Measurements from ENCODE around the gene FRMPD1. TPM values are rescaled to one million over a fixed set of nuclear protein-coding genes. Genes with fewer than 3 reads are reported as not detected.

FRMPD1 gene
- total RNA-seq, 1 donor = not detected

GRCh38 chr9:37706290-37706689 lies 55.5 kb downstream of the FRMPD1 start:
- TF ChIP-seq, protein P1, sequence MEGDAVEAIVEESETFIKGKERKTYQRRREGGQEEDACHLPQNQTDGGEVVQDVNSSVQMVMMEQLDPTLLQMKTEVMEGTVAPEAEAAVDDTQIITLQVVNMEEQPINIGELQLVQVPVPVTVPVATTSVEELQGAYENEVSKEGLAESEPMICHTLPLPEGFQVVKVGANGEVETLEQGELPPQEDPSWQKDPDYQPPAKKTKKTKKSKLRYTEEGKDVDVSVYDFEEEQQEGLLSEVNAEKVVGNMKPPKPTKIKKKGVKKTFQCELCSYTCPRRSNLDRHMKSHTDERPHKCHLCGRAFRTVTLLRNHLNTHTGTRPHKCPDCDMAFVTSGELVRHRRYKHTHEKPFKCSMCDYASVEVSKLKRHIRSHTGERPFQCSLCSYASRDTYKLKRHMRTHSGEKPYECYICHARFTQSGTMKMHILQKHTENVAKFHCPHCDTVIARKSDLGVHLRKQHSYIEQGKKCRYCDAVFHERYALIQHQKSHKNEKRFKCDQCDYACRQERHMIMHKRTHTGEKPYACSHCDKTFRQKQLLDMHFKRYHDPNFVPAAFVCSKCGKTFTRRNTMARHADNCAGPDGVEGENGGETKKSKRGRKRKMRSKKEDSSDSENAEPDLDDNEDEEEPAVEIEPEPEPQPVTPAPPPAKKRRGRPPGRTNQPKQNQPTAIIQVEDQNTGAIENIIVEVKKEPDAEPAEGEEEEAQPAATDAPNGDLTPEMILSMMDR (IDR thresholded peaks at IDR 0.05; ENCODE audit: insufficient read depth, low read length) = no peak
- no peak for DNase-seq (ENCODE audit: low read depth)
- no peak overlapping the region for H3K4me3 ChIP-seq (ENCODE audit: low read depth, low read length)

DNA sequence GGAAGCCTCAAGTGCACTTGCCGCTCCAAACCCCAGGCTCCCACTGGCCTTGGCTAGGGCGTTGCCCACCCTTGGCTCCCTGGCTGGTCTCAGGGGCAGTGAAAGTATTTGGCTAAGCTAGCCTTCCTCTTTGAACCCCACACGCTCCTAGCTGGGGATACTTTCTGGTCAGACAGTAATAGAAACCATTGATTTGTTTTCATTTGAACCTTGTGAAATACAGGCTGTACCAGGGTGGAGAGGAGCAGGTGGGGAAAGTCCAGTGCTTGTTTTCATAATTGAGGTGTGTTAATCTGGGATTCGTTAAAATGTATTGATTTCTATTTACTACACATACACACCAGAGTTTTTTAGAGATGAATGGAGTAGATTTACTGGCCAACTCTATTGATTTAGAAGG lies 57.0 kb downstream of the FRMPD1 start:
- no peak for DNase-seq (ENCODE audit: low read depth)
- no peak overlapping the region for H3K4me3 ChIP-seq (ENCODE audit: low read depth, low read length)
- TF ChIP-seq, protein P1 (IDR thresholded peaks at IDR 0.05; ENCODE audit: insufficient read depth, low read length) = no peak

GRCh38 chr9:37710046-37710445 lies 59.3 kb downstream of the FRMPD1 start:
- no peak for DNase-seq (ENCODE audit: low read depth)

GRCh38 chr9:37715260-37715659 lies 64.5 kb downstream of the FRMPD1 start:
- TF ChIP-seq, protein P1 (IDR thresholded peaks at IDR 0.05; ENCODE audit: insufficient read depth, low read length) = no peak
- H3K4me3 ChIP-seq (ENCODE audit: low read depth, low read length) = no peak overlapping the region
- DNase-seq (ENCODE audit: low read depth) = no peak

More at GRCh38 chr9:37710046-37710445, 59.3 kb downstream of the FRMPD1 start:
- H3K4me3 ChIP-seq (ENCODE audit: low read depth, low read length) = no peak overlapping the region
- TF ChIP-seq, protein P1 (IDR thresholded peaks at IDR 0.05; ENCODE audit: insufficient read depth, low read length) = no peak

DNA sequence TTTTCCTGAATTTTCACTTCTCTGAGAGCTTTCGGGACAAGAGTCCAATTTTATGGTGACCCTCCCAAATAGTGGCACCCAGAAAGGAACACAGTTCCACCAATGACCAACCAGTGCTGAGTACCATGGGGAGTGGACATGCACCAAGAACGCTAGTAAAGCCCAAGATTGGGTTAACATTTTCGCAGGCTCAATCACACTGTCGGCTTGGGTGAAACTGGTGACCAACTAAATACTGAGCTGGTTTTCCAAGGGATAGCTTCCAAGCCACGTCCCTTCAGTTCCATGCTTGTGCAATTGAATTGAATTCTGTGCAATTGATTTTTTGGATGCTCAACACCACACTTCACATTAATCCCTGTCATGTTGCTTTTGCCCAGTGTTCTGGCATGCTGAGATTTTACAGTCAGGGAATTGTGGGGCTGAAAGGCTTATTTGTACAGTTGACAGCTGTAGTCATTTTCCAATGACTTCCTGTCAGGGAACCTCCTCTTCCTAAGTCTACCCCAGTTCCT lies 65.3 kb downstream of the FRMPD1 start:
- DNase-seq (ENCODE audit: low read depth) = no peak
- no peak overlapping the region for H3K4me3 ChIP-seq (ENCODE audit: low read depth, low read length)
- TF ChIP-seq, protein P1 (IDR thresholded peaks at IDR 0.05; ENCODE audit: insufficient read depth, low read length) = no peak

DNA sequence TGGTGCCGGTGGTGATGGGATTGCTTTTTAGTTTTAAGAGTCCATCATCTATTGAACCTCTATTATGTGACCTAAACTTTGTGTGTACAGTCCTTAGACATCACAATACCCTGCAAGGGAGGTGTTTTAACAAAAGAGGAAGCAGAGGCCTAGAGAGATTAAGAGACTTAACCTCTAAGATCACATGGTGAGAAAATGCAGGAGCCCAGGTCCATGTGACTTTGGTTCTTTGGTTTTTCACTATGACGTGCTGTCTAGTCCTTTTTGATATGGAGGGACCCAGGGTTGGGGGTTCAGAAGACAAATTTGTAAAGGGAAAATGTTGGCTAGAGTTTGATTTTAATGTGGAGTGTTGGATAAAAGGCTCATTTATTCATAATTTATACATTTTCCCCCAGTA lies 68.8 kb downstream of the FRMPD1 start:
- H3K4me3 ChIP-seq (ENCODE audit: low read depth, low read length) = no peak overlapping the region
- TF ChIP-seq, protein P1 (IDR thresholded peaks at IDR 0.05; ENCODE audit: insufficient read depth, low read length) = no peak
- DNase-seq (ENCODE audit: low read depth) = no peak

- no peak for DNase-seq (ENCODE audit: low read depth)
- TF ChIP-seq, protein P1 (IDR thresholded peaks at IDR 0.05; ENCODE audit: insufficient read depth, low read length) = no peak
- H3K4me3 ChIP-seq (ENCODE audit: low read depth, low read length) = no peak overlapping the region
These were observed 76.3 kb downstream of the FRMPD1 start for GRCh38 chr9:37727013-37727412.

Measured in fibroblast of the aortic adventitia (primary cell).